SU-DHL-6 (cell line): ENCODE results near the gene MTG1.

ENCODE experiments used
- EZH2phosphoT487 ChIP-seq: fragments of 200-600 bp; sonication (generic), shearing (Covaris generic); conservative IDR thresholded peaks from 2 replicates; pipeline ENCODE4 v1.6.1; 2018; ENCODE audit warnings: mild to moderate bottlenecking, antibody characterized with exemption, low read length, moderate library complexity, mixed read lengths
- TF ChIP-seq, protein P1 (sequence below): fragments of 200-600 bp; sonication (generic); IDR thresholded peaks from one replicate; pipeline ENCODE4 v1.5.1; 2017; ENCODE audit warnings: antibody characterized with exemption, mild to moderate bottlenecking, low read length, moderate library complexity; ENCODE audit not compliant: insufficient read depth, poor library complexity, severe bottlenecking

DNA sequence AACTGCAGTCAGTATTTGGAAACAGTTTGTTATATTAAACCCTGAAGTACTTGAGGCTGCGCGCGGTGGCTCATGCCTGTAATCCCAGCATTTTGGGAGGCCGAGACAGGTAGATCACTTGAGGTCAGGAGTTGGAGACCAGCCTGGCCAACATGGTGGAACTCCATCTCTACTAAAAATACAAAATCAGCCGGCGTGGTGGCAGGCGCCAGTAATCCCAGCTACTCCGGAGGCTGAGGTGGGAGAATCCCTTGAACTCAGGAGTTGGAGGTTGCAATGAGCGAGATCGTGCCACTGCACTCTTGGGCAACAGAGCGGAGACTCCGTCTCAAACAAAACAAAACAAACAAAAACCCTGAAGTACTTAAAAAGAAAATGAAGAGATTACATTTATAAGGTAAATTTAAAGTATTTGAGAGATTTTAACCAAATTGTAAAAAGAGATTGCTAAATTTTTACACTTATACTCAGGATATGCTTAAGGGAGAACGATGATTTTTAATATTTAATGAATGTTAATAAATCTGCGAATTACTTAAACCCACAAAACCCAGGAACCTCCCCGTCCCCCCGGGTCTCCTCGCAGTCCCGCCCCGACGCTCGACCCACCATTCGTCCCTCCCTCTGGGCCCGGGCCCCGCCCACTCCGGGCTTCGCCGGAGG, 425 bp upstream of the MTG1 start:
- TF ChIP-seq, protein P1, sequence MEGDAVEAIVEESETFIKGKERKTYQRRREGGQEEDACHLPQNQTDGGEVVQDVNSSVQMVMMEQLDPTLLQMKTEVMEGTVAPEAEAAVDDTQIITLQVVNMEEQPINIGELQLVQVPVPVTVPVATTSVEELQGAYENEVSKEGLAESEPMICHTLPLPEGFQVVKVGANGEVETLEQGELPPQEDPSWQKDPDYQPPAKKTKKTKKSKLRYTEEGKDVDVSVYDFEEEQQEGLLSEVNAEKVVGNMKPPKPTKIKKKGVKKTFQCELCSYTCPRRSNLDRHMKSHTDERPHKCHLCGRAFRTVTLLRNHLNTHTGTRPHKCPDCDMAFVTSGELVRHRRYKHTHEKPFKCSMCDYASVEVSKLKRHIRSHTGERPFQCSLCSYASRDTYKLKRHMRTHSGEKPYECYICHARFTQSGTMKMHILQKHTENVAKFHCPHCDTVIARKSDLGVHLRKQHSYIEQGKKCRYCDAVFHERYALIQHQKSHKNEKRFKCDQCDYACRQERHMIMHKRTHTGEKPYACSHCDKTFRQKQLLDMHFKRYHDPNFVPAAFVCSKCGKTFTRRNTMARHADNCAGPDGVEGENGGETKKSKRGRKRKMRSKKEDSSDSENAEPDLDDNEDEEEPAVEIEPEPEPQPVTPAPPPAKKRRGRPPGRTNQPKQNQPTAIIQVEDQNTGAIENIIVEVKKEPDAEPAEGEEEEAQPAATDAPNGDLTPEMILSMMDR: no peak
- no peak for TF ChIP-seq EZH2phosphoT487
